Measurements from ENCODE around the gene MIPEP. TPM values are rescaled to one million over a fixed set of nuclear protein-coding genes. Genes with fewer than 3 reads are reported as not detected.

MIPEP gene
- total and polyA plus RNA-seq, 11 donors, result 21.5 to 88.1 (median 42.1) TPM

- H3K27me3 ChIP-seq, result peaks cover 0 to 17% (median 0%) of the 10 kb centered on the region in 9 donors
- intact Hi-C loops (cut with DNase I), result no loop called here
- no peaks in the 10 kb centered on the region for H3K36me3 ChIP-seq
- H3K9me3 ChIP-seq, result peaks cover 0 to 5% (median 0%) of the 10 kb centered on the region in 12 donors
- DNase-seq (no peak), ATAC-seq (no peak)
- TF ChIP-seq POLR2A (IDR thresholded peaks at IDR 0.05), result no peak
- TF ChIP-seq CTCF (IDR thresholded peaks at IDR 0.05), result no peak
- peaks cover 0 to 8% (median 0%) of the 10 kb centered on the region in 12 donors for H3K4me1 ChIP-seq
- no peak overlapping the region for H3K27ac ChIP-seq
- H3K4me3 ChIP-seq, result no peak overlapping the region
- WGBS, 4 donors, result 64 to 89% (median 81%) methylated on average over 2 of the region's 2 CpGs
These were observed 29.0 kb upstream of the MIPEP start for GRCh38 chr13:23918208-23918607.

- 91 to 97% (median 95%) methylated on average over 3 of the region's 3 CpGs for WGBS, 4 donors
- Histone ChIP-seq H3K27ac (no peak overlapping the region), H3K27me3 (peaks cover 0 to 17% (median 0%) of the 10 kb centered on the region in 9 donors), H3K4me1 (peaks cover 0 to 4% (median 0%) of the 10 kb centered on the region in 12 donors), H3K36me3 (no peaks in the 10 kb centered on the region), H3K9me3 (peaks cover 0 to 5% (median 0%) of the 10 kb centered on the region in 12 donors), H3K4me3 (no peak overlapping the region)
- no peak for TF ChIP-seq POLR2A (IDR thresholded peaks at IDR 0.05)
- TF ChIP-seq CTCF (IDR thresholded peaks at IDR 0.05), result no peak
- DNase-seq (no peak), ATAC-seq (no peak)
- intact Hi-C loops (cut with DNase I), result no loop called here
These were observed 26.1 kb upstream of the MIPEP start for GRCh38 chr13:23915308-23915707.

- TF ChIP-seq CTCF (IDR thresholded peaks at IDR 0.05) (no peak), POLR2A (IDR thresholded peaks at IDR 0.05) (no peak)
- H3K27ac ChIP-seq, result no peak overlapping the region
- H3K36me3 ChIP-seq, result no peaks in the 10 kb centered on the region
- no peak for DNase-seq
- H3K4me3 ChIP-seq, result no peak overlapping the region
- peaks cover 0 to 5% (median 0%) of the 10 kb centered on the region in 12 donors for H3K9me3 ChIP-seq
- peaks cover 0 to 4% (median 0%) of the 10 kb centered on the region in 12 donors for H3K4me1 ChIP-seq
- WGBS, 4 donors, result 76 to 95% (median 90%) methylated on average over 1 of the region's 1 CpG
- ATAC-seq, result no peak
- peaks cover 0 to 20% (median 0%) of the 10 kb centered on the region in 9 donors for H3K27me3 ChIP-seq
- intact Hi-C loops (cut with DNase I), result no loop called here
These were observed 23.3 kb upstream of the MIPEP start for GRCh38 chr13:23912469-23912868.

- no peak for DNase-seq
- H3K36me3 ChIP-seq, result no peaks in the 10 kb centered on the region
- H3K9me3 ChIP-seq, result no peaks in the 10 kb centered on the region
- peaks cover 0 to 3% (median 0%) of the 10 kb centered on the region in 9 donors for H3K27me3 ChIP-seq
- no peak overlapping the region for H3K27ac ChIP-seq
- intact Hi-C loops (cut with DNase I), result no loop called here
- H3K4me1 ChIP-seq, result peaks cover 0 to 4% (median 0%) of the 10 kb centered on the region in 12 donors
- no peak for TF ChIP-seq CTCF (IDR thresholded peaks at IDR 0.05)
- TF ChIP-seq POLR2A (IDR thresholded peaks at IDR 0.05), result no peak
- no peak overlapping the region for H3K4me3 ChIP-seq
- ATAC-seq, result no peak
These were observed 20.4 kb upstream of the MIPEP start for GRCh38 chr13:23909606-23910005.
